Measurements from ENCODE around the gene CPEB4.

DNA sequence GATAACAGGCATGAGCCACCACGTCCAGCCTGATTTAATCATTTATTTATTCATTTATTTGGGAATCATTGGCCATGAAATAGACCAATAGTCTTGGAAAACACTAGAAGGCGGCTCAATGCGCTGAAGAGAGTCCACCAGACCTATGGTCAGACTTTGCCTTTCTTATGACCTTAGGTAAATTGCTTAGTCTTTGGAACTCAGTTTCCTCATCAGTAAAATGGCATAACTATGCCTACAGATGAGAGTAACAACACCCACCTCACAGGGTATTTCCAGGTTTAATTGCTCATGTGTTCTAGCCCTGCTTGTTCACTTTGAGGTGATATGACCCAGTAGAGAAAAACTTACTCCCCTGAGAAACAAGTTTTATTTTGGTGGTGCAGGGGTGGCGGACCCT, 38.2 kb upstream of the CPEB4 start:
- no peak for TF ChIP-seq CEBPB (IDR thresholded peaks at IDR 0.05; ENCODE audit: low read depth, low read length)
- TF ChIP-seq EP300 (IDR thresholded peaks at IDR 0.05; ENCODE audit: borderline replicate concordance in 1 of 2, low read depth in 2 of 2, low read length in 2 of 2): no peak
- no peak for TF ChIP-seq EZH2 (IDR thresholded peaks at IDR 0.05; ENCODE audit: low read depth, low read length, severe bottlenecking)
- TF ChIP-seq, protein P1, sequence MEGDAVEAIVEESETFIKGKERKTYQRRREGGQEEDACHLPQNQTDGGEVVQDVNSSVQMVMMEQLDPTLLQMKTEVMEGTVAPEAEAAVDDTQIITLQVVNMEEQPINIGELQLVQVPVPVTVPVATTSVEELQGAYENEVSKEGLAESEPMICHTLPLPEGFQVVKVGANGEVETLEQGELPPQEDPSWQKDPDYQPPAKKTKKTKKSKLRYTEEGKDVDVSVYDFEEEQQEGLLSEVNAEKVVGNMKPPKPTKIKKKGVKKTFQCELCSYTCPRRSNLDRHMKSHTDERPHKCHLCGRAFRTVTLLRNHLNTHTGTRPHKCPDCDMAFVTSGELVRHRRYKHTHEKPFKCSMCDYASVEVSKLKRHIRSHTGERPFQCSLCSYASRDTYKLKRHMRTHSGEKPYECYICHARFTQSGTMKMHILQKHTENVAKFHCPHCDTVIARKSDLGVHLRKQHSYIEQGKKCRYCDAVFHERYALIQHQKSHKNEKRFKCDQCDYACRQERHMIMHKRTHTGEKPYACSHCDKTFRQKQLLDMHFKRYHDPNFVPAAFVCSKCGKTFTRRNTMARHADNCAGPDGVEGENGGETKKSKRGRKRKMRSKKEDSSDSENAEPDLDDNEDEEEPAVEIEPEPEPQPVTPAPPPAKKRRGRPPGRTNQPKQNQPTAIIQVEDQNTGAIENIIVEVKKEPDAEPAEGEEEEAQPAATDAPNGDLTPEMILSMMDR (IDR thresholded peaks at IDR 0.05; ENCODE audit: control extremely low read depth in 1 of 3, insufficient read depth in 1 of 3, low read depth in 1 of 3, low read length in 3 of 3): no peak
- no peak for TF ChIP-seq JUND (IDR thresholded peaks at IDR 0.05; ENCODE audit: low read length)
- TF ChIP-seq POLR2A (IDR thresholded peaks at IDR 0.05; ENCODE audit: control extremely low read depth in 1 of 2, low read depth in 2 of 2, low read length in 2 of 2): no peak
- TF ChIP-seq MAX (IDR thresholded peaks at IDR 0.05): no peak

Measured in H1 (cell line).